CD14-positive monocyte (primary cell): ENCODE data around the gene IQGAP2. TPM values are rescaled to one million over a fixed set of nuclear protein-coding genes. Genes with fewer than 3 reads are reported as not detected.

Experiments
- DNase-seq, 3 donors: peaks; one replicate each; pipeline ENCODE4 v3.0.0-alpha.2; 2011 to 2022
- H2AFZ ChIP-seq: 2 replicates; pipeline ENCODE4 v1.6.0; 2012; ENCODE audit warnings: mild to moderate bottlenecking, low read depth, low read length, inconsistent platforms; ENCODE audit not compliant: insufficient read depth, poor library complexity, severe bottlenecking
- H3K27ac ChIP-seq, 2 donors: 1 replicate in 1 of 2; 2 replicates in 1 of 2; pipeline ENCODE4 v1.5.1; 2012 to 2013; ENCODE audit warnings: low read length in 2 of 2, control low read depth in 1 of 2, inconsistent platforms in 1 of 2, low read depth in 1 of 2, mild to moderate bottlenecking in 1 of 2
- H3K27me3 ChIP-seq, 2 donors: one replicate each; pipeline versions ENCODE4 v1.6.0 to v1.6.1; 2011 to 2013; ENCODE audit warnings: low read length in 2 of 2; ENCODE audit not compliant: control insufficient read depth in 2 of 2, insufficient read depth in 2 of 2
- H3K36me3 ChIP-seq, 2 donors: replicated peaks in 1 of 2; 1 replicate in 1 of 2; 2 replicates in 1 of 2; pipeline versions ENCODE4 v1.5.1 to v1.6.1; 2012 to 2013; ENCODE audit warnings: low read length in 2 of 2, control low read depth in 1 of 2, inconsistent platforms in 1 of 2, mild to moderate bottlenecking in 1 of 2; ENCODE audit not compliant: insufficient read depth in 2 of 2, control insufficient read depth in 1 of 2
- H3K4me1 ChIP-seq, 2 donors: 1 replicate in 1 of 2; 2 replicates in 1 of 2; pipeline versions ENCODE4 v1.5.1 to v1.6.1; 2012 to 2013; ENCODE audit warnings: low read length in 2 of 2, control low read depth in 1 of 2, inconsistent platforms in 1 of 2, mild to moderate bottlenecking in 1 of 2, moderate library complexity in 1 of 2; ENCODE audit not compliant: insufficient read depth in 2 of 2, control insufficient read depth in 1 of 2
- H3K4me2 ChIP-seq: replicated peaks from 2 replicates; pipeline ENCODE3; 2012; ENCODE audit warnings: low read length, moderate library complexity, mild to moderate bottlenecking; ENCODE audit not compliant: poor library complexity, severe bottlenecking; ENCODE audit errors: extremely low read depth
- H3K4me3 ChIP-seq, 3 experiments: fragments of 200-600 bp in 1 of 3; sonication (generic) in 1 of 3; replicated peaks in 1 of 3; 1 replicate in 2 of 3; 2 replicates in 1 of 3; pipeline ENCODE4 v1.5.1; 2011 to 2013; ENCODE audit warnings: low read length in 3 of 3, mild to moderate bottlenecking in 3 of 3, control low read depth in 2 of 3, low read depth in 2 of 3, inconsistent platforms in 1 of 3, moderate library complexity in 1 of 3
- H3K79me2 ChIP-seq: 2 replicates; pipeline ENCODE4 v1.6.0; 2012; ENCODE audit warnings: mild to moderate bottlenecking, control low read depth, inconsistent platforms, low read length, moderate library complexity; ENCODE audit not compliant: insufficient read depth
- H3K9ac ChIP-seq: 2 replicates; pipeline ENCODE4 v1.6.0; 2017; ENCODE audit warnings: low read length, mild to moderate bottlenecking; ENCODE audit not compliant: insufficient read depth, poor library complexity, severe bottlenecking
- H3K9me3 ChIP-seq, 2 donors: replicated peaks in 1 of 2; 1 replicate in 1 of 2; 2 replicates in 1 of 2; pipeline versions ENCODE4 v1.5.1 to v1.6.1; 2012 to 2013; ENCODE audit warnings: low read length in 2 of 2, control low read depth in 1 of 2; ENCODE audit not compliant: control insufficient read depth in 1 of 2, insufficient read depth in 1 of 2
- H4K20me1 ChIP-seq: 2 replicates; pipeline ENCODE4 v1.6.0; 2012; ENCODE audit warnings: mild to moderate bottlenecking, low read length, control low read depth, moderate library complexity; ENCODE audit not compliant: insufficient read depth
- H3K27ac Mint-ChIP-seq, 7 donors: one replicate each; pipeline ENCODE4 v1.8.0; 2020; ENCODE audit warnings: mild to moderate bottlenecking in 7 of 7, mixed read lengths in 7 of 7, moderate library complexity in 6 of 7, inconsistent platforms in 2 of 7
- H3K27me3 Mint-ChIP-seq, 3 donors: one replicate each; pipeline ENCODE4 v1.8.0; 2021 to 2022; ENCODE audit warnings: low read depth in 3 of 3, mild to moderate bottlenecking in 3 of 3, mixed read lengths in 3 of 3, moderate library complexity in 3 of 3, inconsistent platforms in 1 of 3
- H3K36me3 Mint-ChIP-seq, 2 donors: one replicate each; pipeline ENCODE4 v1.8.0; 2020; ENCODE audit warnings: mixed read lengths in 2 of 2, inconsistent platforms in 1 of 2, mild to moderate bottlenecking in 1 of 2
- H3K4me1 Mint-ChIP-seq: one replicate; pipeline ENCODE4 v1.8.0; 2020; ENCODE audit warnings: mild to moderate bottlenecking, mixed read lengths
- H3K4me3 Mint-ChIP-seq, 2 donors: one replicate each; pipeline ENCODE4 v1.8.0; 2020; ENCODE audit warnings: mild to moderate bottlenecking in 2 of 2, mixed read lengths in 2 of 2, moderate library complexity in 1 of 2
- H3K9me3 Mint-ChIP-seq, 7 donors: one replicate each; pipeline ENCODE4 v1.8.0; 2020 to 2022; ENCODE audit warnings: mixed read lengths in 7 of 7, mild to moderate bottlenecking in 6 of 7, moderate library complexity in 6 of 7, inconsistent platforms in 2 of 7
- WGBS: methylation state at CpG from one replicate; pipeline ENCODE4 v1.1.5; 2013; ENCODE audit warnings: missing lambda C conversion rate; ENCODE audit not compliant: insufficient coverage; 5-methylcytosine and 5-hydroxymethylcytosine counted together
- intact Hi-C, 2 donors: fragments of 100-400 bp; cut with micrococcal nuclease; formaldehyde crosslinking; loops; one replicate each; pipeline versions ENCODE4 v1.15.0 to v1.15.1; 2023
- polyA plus RNA-seq, 3 donors: library from polyadenylated mRNA; depleted of rRNA in 1 of 3; unstranded in 2 of 3; stranded (reverse) in 1 of 3; fragments of 300-500 nt in 2 of 3; fragments of >200 nt in 1 of 3; fragmentation: Illumina TruSeq in 2 of 3; gene quantifications; 1 replicate in 2 of 3; 2 replicates in 1 of 3; pipeline ENCODE4 v1.2.3, GENCODE V29; 2012 to 2021
- TF ChIP-seq, protein P1 (sequence below): fragments of 200-600 bp; IDR thresholded peaks from one replicate; pipeline ENCODE4 v1.8.0; 2022; ENCODE audit warnings: antibody characterized with exemption, mild to moderate bottlenecking

The IQGAP2 gene
- polyA plus RNA-seq, 3 donors, result 21.4 to 50.9 (median 35.4) TPM

DNA sequence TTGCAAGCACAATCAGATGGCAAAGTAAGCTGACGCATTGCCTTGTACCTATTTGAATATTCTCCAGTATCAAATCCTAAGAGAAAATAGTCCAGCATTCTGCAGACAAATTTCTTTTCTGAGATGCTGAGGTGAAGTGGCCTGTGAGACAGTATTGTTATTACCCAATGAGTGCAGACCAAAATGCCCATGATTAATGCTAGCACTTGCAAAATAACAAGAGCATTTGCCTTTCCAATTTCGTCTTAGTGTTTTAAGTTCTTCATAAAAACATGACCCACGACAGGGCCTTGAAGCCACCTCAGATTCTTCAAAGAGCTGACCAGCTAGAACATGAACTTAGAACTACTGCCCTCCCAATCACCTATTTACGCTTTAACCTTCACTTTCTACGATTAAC, 2.6 kb upstream of the IQGAP2 start:
- Mint-ChIP-seq H3K27me3 (peaks cover 0 to 3% (median 0%) of the 10 kb centered on the region in 3 donors), H3K9me3 (peaks cover 0 to 3% (median 0%) of the 10 kb centered on the region in 7 donors), H3K4me1 (peaks cover 35% of the 10 kb centered on the region), H3K27ac (peak overlapping the region; percentile 99 to 100 (median 100)), H3K36me3 (no peaks in the 10 kb centered on the region), H3K4me3 (no peak overlapping the region)
- no peak overlapping the region for H3K4me3 ChIP-seq
- no peaks in the 10 kb centered on the region for H3K36me3 ChIP-seq
- no peaks in the 10 kb centered on the region for H3K27me3 ChIP-seq
- H4K20me1 ChIP-seq, result peaks cover 16% of the 10 kb centered on the region
- H3K4me2 ChIP-seq, result no peak overlapping the region
- H3K9ac ChIP-seq, result no peak overlapping the region
- WGBS, result 22% methylated on average over 2 of the region's 5 CpGs
- intact Hi-C loops, result loop anchor here (10.0 kb wide), 3 partner anchors 64 to 184 kb away; no protein-coding TSS in a partner anchor
- peaks cover 24% of the 10 kb centered on the region for H3K79me2 ChIP-seq
- TF ChIP-seq, protein P1, sequence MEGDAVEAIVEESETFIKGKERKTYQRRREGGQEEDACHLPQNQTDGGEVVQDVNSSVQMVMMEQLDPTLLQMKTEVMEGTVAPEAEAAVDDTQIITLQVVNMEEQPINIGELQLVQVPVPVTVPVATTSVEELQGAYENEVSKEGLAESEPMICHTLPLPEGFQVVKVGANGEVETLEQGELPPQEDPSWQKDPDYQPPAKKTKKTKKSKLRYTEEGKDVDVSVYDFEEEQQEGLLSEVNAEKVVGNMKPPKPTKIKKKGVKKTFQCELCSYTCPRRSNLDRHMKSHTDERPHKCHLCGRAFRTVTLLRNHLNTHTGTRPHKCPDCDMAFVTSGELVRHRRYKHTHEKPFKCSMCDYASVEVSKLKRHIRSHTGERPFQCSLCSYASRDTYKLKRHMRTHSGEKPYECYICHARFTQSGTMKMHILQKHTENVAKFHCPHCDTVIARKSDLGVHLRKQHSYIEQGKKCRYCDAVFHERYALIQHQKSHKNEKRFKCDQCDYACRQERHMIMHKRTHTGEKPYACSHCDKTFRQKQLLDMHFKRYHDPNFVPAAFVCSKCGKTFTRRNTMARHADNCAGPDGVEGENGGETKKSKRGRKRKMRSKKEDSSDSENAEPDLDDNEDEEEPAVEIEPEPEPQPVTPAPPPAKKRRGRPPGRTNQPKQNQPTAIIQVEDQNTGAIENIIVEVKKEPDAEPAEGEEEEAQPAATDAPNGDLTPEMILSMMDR, result no peak
- H2AFZ ChIP-seq, result no peak overlapping the region
- no peaks in the 10 kb centered on the region for H3K9me3 ChIP-seq
- H3K4me1 ChIP-seq, result peaks cover 30 to 43% of the 10 kb centered on the region in 2 donors
- peak overlapping the region in 1 of 2 donors; percentile 98 for H3K27ac ChIP-seq
- DNase-seq, result peak; percentile 21 to 60 (median 57)

- peaks cover 0 to 3% (median 0%) of the 10 kb centered on the region in 7 donors for H3K9me3 Mint-ChIP-seq
- peaks cover 29% of the 10 kb centered on the region for H4K20me1 ChIP-seq
- H3K27ac Mint-ChIP-seq, result peak overlapping the region; percentile 99 to 100 (median 100)
- peak overlapping the region; percentile 97 to 98 for H3K27ac ChIP-seq
- H3K27me3 ChIP-seq, result no peaks in the 10 kb centered on the region
- WGBS, result 2% methylated on average over 10 of the region's 11 CpGs
- peaks cover 43 to 56% of the 10 kb centered on the region in 2 donors for H3K4me1 ChIP-seq
- peak overlapping the region; percentile 86 for H2AFZ ChIP-seq
- H3K4me2 ChIP-seq, result peak overlapping the region; percentile 93
- TF ChIP-seq, protein P1, result no peak
- no peaks in the 10 kb centered on the region for H3K36me3 Mint-ChIP-seq
- H3K4me3 ChIP-seq, result peak overlapping the region; percentile 76 to 94 (median 80)
- H3K4me1 Mint-ChIP-seq, result peaks cover 48% of the 10 kb centered on the region
- DNase-seq, result peak; percentile 21 to 43 (median 24)
- no peaks in the 10 kb centered on the region for H3K36me3 ChIP-seq
- H3K4me3 Mint-ChIP-seq, result peak overlapping the region; percentile 97 to 98
- H3K9me3 ChIP-seq, result no peaks in the 10 kb centered on the region
- H3K27me3 Mint-ChIP-seq, result peaks cover 0 to 3% (median 0%) of the 10 kb centered on the region in 3 donors
- H3K79me2 ChIP-seq, result peaks cover 38% of the 10 kb centered on the region
- H3K9ac ChIP-seq, result peak overlapping the region; percentile 99
- intact Hi-C loops, result loop anchor here (2.0 to 10.0 kb wide), 4 partner anchors 63 to 183 kb away; no protein-coding TSS in a partner anchor
Observed at GRCh38 chr5:76401801-76402250, 1.3 kb upstream of the IQGAP2 start.
